GM19193 (cell line): Measurements from ENCODE around the gene MRPS18A.

ENCODE experiments used
- POLR2A ChIP-seq: IDR thresholded peaks from 4 replicates; pipeline ENCODE4 v1.6.1; 2011; ENCODE audit not compliant: insufficient read depth, insufficient read length; ENCODE audit errors: extremely low read depth

The MRPS18A gene

DNA sequence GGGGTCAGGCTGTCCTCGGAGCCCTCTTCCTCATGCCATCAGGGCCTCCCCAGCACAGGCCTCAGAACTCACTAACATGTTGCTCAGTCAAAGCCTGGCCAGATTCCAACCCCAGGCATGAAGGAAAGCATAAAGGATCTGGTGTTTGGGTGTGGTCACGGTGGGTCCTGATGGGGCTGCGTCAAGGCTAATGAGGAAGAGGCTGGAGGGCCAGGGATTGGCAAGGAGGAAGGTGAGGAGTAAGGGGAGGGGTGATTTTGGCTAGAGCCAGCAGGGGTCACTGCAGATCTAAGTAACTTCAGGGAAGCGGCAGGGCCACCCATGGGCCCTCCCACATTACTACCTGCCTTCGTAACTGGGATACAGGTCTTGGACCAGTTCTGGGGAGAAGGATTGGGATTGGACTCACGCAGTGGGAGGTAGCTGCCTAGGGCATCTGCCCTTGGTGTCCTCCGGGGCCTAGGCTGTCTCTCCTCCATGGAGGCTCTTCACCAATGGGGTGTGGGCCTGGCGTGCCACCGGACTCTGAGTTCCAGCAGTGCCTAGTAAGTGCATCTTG, 36.2 kb upstream of the MRPS18A start:
- TF ChIP-seq POLR2A: no peak

DNA sequence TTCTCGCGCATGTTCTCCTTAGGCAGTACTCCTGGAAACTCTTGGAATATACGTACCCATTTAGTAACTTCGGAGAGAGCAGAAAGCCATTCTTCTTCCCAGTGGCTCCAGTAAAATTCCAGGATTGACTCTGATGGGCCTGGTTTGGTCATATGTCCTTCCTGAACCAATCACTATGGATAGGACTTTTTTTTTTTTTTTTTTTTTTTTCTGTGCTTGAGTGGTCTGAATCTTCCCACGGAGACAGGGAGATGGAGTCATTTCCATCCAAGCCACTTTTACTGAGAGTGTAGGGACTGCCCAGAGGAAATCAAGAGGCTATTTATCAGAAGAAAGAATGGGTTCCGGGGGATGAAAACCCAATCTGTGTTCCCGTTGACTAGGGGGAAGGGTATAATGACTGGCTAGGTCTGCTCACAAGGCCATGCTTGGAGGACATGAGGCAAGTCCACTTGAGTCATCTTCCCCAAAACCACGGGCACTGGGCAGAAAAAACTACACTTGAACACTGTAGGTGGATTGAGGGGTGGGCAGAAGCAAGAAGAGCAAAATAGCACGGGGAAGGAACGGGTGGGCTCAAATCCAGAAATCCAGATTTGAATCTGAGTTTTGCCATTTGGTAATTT, 35.4 kb upstream of the MRPS18A start:
- TF ChIP-seq POLR2A: no peak

DNA sequence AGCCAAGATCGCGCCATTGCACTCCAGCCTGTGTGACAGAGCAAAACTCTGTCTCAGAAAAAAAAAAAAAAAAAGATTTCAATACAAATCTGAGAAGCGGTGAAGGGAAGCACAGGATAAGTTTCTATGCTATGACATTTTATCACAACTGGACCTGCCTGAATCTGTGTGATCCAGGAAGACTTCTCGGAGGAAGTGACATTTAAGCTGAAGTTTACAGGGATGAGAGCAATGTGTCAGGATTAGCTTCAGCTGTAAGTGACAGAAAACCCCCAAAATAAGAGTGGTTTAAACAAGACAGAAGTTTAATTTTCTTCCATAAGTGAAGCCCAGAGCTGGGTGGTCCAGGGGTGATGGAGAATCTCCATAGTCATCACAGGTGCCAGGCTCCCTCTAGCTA, 33.4 kb upstream of the MRPS18A start:
- no peak for TF ChIP-seq POLR2A

- no peak for TF ChIP-seq POLR2A
These were observed 31.9 kb upstream of the MRPS18A start for GRCh38 chr6:43719511-43719910.

- TF ChIP-seq POLR2A: no peak
These were observed 31.0 kb upstream of the MRPS18A start for GRCh38 chr6:43718387-43719105.

DNA sequence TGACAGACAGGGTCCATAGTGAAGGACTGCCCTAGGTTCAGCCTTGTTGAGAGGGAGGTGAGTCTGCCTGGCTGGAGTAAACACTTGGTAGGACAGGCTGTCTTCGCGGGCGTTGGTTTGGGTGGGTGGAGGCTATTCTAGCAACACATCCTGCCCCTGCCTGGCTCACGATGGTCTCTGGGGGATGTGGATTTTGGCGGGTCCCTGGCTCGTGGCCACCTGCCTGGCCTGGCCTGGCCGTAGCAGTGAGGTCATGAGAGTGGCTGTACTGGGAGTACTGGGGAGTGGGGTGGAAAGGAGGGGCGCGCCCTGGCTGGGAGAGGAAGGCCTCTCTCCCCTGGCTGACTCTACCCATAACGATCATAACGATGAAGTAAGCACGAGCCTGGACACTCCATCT, 30.2 kb upstream of the MRPS18A start:
- TF ChIP-seq POLR2A: no peak

- TF ChIP-seq POLR2A: no peak
These were observed 29.8 kb upstream of the MRPS18A start for GRCh38 chr6:43717389-43717788.

GRCh38 chr6:43716099-43716498, 28.5 kb upstream of the MRPS18A start:
- TF ChIP-seq POLR2A: no peak

GRCh38 chr6:43715056-43715788, 27.6 kb upstream of the MRPS18A start:
- no peak for TF ChIP-seq POLR2A

- TF ChIP-seq POLR2A: no peak
These were observed 26.9 kb upstream of the MRPS18A start for GRCh38 chr6:43714311-43715055.

DNA sequence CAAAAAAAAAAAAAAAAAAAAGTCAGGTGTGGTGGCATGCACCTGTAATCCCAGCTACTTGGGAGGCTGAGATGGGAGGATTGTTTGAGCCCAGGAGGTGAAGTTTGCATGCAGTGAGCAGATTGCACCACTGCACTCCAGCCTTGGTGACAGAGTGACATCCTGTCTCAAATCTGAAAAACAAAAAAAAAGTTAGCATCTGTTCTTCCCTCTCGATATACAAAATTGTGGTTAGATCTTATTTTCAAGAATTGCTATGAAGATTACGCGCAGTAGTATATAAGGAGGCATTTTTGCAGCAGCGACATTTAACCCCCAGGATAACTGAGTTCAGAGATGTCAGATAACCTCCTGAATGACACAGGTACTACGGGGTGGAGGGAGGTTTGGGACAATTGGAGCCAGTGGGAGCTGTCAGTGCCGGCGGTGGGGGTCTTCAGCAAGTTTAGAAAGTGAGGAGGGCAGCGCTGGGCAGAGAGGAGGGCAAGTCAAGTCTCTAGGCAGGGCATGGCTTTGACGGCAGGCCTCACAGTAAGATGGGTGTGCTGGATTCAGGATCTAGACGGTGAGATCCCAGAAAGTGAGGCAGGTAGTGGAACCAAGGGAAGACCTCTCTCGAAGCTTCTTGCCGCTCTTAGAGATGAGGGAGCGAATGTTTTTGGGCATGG, 26.2 kb upstream of the MRPS18A start:
- peak; percentile 12 for TF ChIP-seq POLR2A

DNA sequence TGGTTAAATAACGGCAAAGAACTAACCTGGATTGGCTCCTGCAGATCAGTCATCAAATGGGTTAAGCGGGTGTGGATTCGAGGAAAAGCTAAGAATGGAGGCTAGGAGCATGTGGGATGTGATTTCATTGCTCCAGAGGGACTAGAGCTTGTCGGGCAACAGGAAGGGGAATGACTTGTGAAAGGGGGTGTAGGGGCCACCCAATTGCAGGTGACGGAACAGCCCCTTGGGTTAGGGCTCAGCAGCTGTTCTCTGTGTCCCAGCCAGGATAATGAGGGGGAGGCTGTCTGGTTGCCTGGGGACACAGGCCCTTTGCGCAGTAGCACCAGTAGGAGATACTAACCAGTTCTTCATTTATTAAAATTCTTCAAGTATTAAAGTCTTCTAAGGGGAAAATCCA, 25.0 kb upstream of the MRPS18A start:
- TF ChIP-seq POLR2A: no peak

DNA sequence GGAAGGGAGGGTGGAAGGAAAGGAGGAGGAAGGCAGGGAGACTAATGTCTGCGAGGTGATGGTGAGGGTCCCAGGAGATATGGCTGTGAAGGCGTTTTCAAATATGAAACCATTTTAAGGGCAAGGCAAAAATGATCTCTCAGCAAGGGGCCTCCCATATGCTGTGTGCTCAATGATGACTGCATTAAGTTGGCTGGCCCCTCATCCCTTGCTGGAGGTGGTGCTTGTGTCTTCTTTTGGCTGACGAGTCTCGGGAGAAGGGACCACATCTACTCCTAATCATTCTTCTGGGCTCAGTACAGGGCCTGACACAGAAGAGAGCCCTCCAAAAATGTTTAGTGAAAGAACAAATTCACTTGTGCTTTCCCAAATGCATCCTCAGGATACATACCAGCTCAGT, 23.0 kb upstream of the MRPS18A start:
- TF ChIP-seq POLR2A: no peak

DNA sequence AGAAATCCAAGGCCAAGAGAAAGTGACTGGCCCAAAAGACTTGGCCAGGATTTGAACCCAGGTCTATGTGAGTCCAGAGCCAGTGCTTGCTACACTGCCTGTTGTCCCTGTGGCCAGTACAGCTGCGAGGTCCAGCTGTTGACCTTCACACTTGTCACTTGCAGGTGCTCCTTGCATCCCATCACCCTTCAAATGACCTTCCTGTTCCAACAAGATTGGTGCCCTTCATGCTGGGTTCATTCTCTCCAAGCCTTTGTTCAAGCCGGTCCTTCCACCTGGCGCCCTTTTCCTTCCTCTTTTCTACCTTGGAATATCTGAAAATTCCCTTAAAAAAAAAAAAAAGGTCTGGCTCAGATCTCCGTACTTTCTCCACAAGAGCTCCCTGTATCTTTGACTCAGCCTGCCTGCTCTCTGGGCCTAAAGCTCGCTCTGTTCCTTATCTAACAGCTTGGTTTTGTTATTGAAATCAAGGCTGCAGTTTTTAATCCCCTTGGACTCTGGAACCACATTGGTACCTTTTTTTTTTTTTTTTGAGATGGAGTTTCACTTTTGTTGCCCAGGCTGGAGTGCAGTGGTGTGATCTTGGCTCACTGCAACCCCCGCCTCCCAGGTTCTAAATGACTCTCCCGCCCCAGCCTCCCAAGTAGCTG, 22.2 kb upstream of the MRPS18A start:
- no peak for TF ChIP-seq POLR2A
